Loucy (cell line): Measurements from ENCODE around the gene BRD9.
"Not testable (repeated sequence)": the region's sequence is repeated elsewhere in the genome, so short reads cannot be mapped to it uniquely, and the experiment has no call there.

ENCODE experiments used
- H2AFZ ChIP-seq: fragments of 200-600 bp; sonication (generic); 2 replicates; pipeline ENCODE4 v1.6.0; 2016; ENCODE audit warnings: antibody characterized with exemption, mild to moderate bottlenecking, low read length, moderate library complexity
- H3F3A ChIP-seq: fragments of 200-600 bp; 2 replicates; pipeline ENCODE4 v1.6.0; 2016; ENCODE audit warnings: antibody characterized with exemption, low read depth, mild to moderate bottlenecking
- H3K27me3 ChIP-seq: fragments of 200-600 bp; sonication (generic); 2 replicates; pipeline ENCODE4 v1.6.1; 2014; ENCODE audit warnings: low read length, mild to moderate bottlenecking; ENCODE audit not compliant: insufficient read depth, poor library complexity, severe bottlenecking
- H3K36me3 ChIP-seq: fragments of 200-600 bp; sonication (generic); 2 replicates; pipeline ENCODE4 v1.6.1; 2016; ENCODE audit warnings: low read length; ENCODE audit not compliant: insufficient read depth
- H3K4me1 ChIP-seq: fragments of 200-600 bp; sonication (generic); 2 replicates; pipeline ENCODE4 v1.5.1; 2014; ENCODE audit warnings: low read length, mild to moderate bottlenecking; ENCODE audit not compliant: insufficient read depth, poor library complexity, severe bottlenecking
- H3K4me2 ChIP-seq: fragments of 200-600 bp; sonication (generic); 2 replicates; pipeline ENCODE4 v1.6.0; 2014; ENCODE audit warnings: antibody characterized with exemption, low read length, low read depth, mild to moderate bottlenecking; ENCODE audit not compliant: poor library complexity, severe bottlenecking
- H3K4me3 ChIP-seq: fragments of 200-600 bp; sonication (generic); 2 replicates; pipeline ENCODE4 v1.5.1; 2014; ENCODE audit warnings: low read length, mild to moderate bottlenecking, mixed read lengths; ENCODE audit not compliant: poor library complexity, severe bottlenecking
- H3K79me2 ChIP-seq: fragments of 200-600 bp; sonication (generic); 2 replicates; pipeline ENCODE4 v1.6.1; 2014; ENCODE audit warnings: low read length; ENCODE audit not compliant: insufficient read depth
- H3K9ac ChIP-seq: fragments of 200-600 bp; sonication (generic); 2 replicates; pipeline ENCODE4 v1.6.0; 2014; ENCODE audit warnings: mild to moderate bottlenecking, low read depth, low read length, moderate library complexity; ENCODE audit not compliant: poor library complexity, severe bottlenecking
- H3K9me2 ChIP-seq: fragments of 200-600 bp; sonication (generic); replicated peaks from 2 replicates; pipeline ENCODE4 v1.6.1; 2016; ENCODE audit warnings: low read depth, low read length, mixed read lengths
- H3K9me3 ChIP-seq: fragments of 200-600 bp; sonication (generic); 2 replicates; pipeline ENCODE4 v1.6.1; 2014; ENCODE audit warnings: mild to moderate bottlenecking, antibody characterized with exemption, low read length, low read depth; ENCODE audit not compliant: insufficient read depth
- H4K20me1 ChIP-seq: fragments of 200-600 bp; sonication (generic); 2 replicates; pipeline ENCODE4 v1.6.0; 2014; ENCODE audit warnings: antibody characterized with exemption, low read length, mild to moderate bottlenecking; ENCODE audit not compliant: insufficient read depth, poor library complexity, severe bottlenecking
- EZH2phosphoT487 ChIP-seq: fragments of 200-600 bp; IDR thresholded peaks from 2 replicates; pipeline ENCODE4 v1.6.1; 2018; ENCODE audit warnings: antibody characterized with exemption, mild to moderate bottlenecking, moderate library complexity, borderline replicate concordance
- TF ChIP-seq, protein P1 (sequence below): fragments of 200-600 bp; sonication (generic); conservative IDR thresholded peaks from 2 replicates; pipeline ENCODE4 v1.5.1; 2014; ENCODE audit warnings: mild to moderate bottlenecking, antibody characterized with exemption, low read length

BRD9 gene

DNA sequence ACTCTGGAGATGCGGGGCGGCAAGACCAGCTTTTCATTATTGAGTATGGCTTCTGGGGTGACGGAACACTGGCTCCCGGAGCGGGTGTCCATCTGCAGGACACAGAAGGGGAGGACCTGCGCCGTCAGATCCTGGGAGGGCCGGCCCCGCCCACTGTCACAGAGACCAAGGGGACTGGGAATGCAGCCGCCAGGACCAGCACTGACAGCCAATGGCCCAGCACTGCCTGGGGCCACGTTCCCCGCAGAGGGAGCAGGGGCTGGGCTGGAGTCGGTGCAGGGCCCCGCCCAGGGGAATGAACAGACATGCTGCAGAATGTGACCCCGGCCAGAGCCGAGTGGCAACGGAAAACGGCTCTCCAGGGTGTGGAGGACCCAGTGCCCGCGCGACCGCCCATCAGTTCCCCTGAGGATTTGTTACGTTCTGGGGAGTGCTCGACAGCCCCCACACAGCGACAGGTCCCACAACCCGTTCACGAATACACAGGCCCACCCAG lies 42.0 kb downstream of the BRD9 start, which contains the start of gene ZDHHC11:
Gene ZDHHC11 (minus strand): TSS at position 476 of the 496 bp plus-strand sequence. CDS start 384 bp downstream, at position 92.
- Histone ChIP-seq H3K9me2 (no peaks in the 10 kb centered on the region), H3K79me2 (no peaks in the 10 kb centered on the region), H3K4me2 (no peak within 1 kb of the TSS), H3K4me1 (no peaks in the 10 kb centered on the region), H3K36me3 (no peaks in the 10 kb centered on the region), H4K20me1 (no peaks in the 10 kb centered on the region), H3K9ac (no peak within 1 kb of the TSS), H3K27me3 (no peaks in the 10 kb centered on the region), H3K4me3 (no peak within 1 kb of the TSS), H3K9me3 (no peaks in the 10 kb centered on the region), H3F3A (no peaks in the 10 kb centered on the region), H2AFZ (no peak within 1 kb of the TSS)
- no peak for TF ChIP-seq EZH2phosphoT487
- TF ChIP-seq, protein P1, sequence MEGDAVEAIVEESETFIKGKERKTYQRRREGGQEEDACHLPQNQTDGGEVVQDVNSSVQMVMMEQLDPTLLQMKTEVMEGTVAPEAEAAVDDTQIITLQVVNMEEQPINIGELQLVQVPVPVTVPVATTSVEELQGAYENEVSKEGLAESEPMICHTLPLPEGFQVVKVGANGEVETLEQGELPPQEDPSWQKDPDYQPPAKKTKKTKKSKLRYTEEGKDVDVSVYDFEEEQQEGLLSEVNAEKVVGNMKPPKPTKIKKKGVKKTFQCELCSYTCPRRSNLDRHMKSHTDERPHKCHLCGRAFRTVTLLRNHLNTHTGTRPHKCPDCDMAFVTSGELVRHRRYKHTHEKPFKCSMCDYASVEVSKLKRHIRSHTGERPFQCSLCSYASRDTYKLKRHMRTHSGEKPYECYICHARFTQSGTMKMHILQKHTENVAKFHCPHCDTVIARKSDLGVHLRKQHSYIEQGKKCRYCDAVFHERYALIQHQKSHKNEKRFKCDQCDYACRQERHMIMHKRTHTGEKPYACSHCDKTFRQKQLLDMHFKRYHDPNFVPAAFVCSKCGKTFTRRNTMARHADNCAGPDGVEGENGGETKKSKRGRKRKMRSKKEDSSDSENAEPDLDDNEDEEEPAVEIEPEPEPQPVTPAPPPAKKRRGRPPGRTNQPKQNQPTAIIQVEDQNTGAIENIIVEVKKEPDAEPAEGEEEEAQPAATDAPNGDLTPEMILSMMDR = no peak

DNA sequence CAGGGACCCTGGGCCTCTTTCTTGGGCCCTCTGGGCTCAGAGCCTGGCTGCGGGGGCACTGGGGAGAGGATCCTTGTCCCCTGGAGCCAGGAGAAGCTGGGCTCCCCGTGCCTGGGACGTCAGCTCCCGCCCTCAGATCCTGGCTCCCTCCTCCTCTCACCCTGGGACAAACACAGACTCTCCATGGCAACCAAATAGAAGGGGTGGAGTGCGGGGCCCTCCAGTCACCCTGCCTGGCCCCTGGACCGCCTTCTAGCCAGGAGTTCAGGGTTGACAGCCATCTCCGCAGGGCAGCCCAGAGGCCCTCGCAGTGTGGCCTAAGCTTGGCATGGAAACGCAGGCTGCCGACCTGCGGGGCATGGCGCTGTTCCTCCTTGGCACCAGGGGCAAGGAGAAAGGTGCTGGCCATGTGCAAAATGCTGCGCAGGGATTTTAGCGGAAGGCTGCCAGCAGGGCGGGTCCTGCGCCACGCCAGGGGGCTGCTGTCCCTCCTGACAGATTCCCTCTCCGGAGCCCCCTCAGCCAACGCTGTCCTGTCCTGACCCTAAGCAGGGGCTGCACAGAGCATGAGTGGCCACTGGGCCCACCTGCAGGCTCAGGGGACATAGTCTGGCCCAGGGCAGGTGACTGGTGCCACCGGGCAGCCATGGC lies 42.8 kb downstream of the BRD9 start:
- Histone ChIP-seq H3K79me2 (no peaks in the 10 kb centered on the region), H3K9me3 (no peaks in the 10 kb centered on the region), H3K4me3 (no peak overlapping the region), H2AFZ (no peak overlapping the region), H3K9me2 (no peaks in the 10 kb centered on the region), H3K4me1 (no peaks in the 10 kb centered on the region), H4K20me1 (no peaks in the 10 kb centered on the region), H3K9ac (no peak overlapping the region), H3K36me3 (no peaks in the 10 kb centered on the region), H3F3A (no peaks in the 10 kb centered on the region), H3K4me2 (no peak overlapping the region), H3K27me3 (no peaks in the 10 kb centered on the region)
- TF ChIP-seq, protein P1 = no peak
- no peak for TF ChIP-seq EZH2phosphoT487

DNA sequence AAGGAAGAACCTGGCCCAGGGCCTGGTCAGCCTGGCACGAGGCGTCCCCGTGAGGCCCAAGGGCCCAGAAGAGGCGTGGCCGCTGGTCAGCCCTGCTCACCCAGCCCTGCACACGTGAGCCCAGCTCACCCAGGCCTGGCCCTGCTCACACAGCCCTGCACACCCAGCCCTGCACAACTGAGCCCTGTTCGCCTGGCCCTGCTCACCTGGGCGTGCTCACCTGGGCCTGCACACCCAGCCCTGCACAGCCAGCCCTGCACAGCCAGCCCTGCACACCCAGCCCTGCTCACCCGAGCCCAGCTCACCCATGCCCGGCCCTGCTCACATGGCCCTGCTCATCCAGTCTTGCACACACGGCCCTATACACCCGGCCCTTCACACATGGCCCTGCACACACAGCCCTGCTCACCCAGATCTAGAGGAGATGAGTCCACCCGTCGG lies 43.9 kb downstream of the BRD9 start:
- Histone ChIP-seq H3K79me2 (no peaks in the 10 kb centered on the region), H3K4me3 (no peak overlapping the region), H3K4me1 (no peaks in the 10 kb centered on the region), H3K27me3 (no peaks in the 10 kb centered on the region), H3K9me3 (no peaks in the 10 kb centered on the region), H4K20me1 (no peaks in the 10 kb centered on the region), H3K9me2 (no peaks in the 10 kb centered on the region), H3K4me2 (no peak overlapping the region), H3F3A (no peaks in the 10 kb centered on the region), H3K36me3 (no peaks in the 10 kb centered on the region), H2AFZ (no peak overlapping the region), H3K9ac (no peak overlapping the region)
- no peak for TF ChIP-seq EZH2phosphoT487
- TF ChIP-seq, protein P1 = no peak

DNA sequence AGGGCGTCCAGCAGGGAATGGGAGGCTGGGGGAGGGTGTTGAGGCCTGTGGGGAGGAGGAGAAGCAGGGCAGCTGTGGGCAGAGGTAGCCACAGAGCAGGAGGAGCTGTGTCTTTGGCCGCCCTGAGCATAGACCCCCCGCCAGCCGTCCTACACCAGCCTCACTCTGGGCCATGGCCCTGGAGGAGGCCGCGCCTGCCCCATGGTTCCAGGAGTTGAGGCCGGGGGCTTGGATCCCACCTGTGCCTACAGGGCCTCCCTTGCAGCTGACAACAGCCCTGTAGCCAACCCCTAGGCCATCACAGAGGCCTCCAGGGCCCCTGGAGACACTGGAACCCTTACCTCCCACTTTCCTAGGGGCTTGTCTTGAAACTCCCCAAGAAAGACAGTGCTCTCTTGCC lies 44.9 kb downstream of the BRD9 start:
- H2AFZ ChIP-seq, H3K79me2 ChIP-seq, H3K4me1 ChIP-seq, H3F3A ChIP-seq, H3K4me3 ChIP-seq, H3K9me2 ChIP-seq, H3K36me3 ChIP-seq, H3K9me3 ChIP-seq, H3K9ac ChIP-seq, H3K27me3 ChIP-seq, H3K4me2 ChIP-seq, H4K20me1 ChIP-seq: not testable (repeated sequence)

DNA sequence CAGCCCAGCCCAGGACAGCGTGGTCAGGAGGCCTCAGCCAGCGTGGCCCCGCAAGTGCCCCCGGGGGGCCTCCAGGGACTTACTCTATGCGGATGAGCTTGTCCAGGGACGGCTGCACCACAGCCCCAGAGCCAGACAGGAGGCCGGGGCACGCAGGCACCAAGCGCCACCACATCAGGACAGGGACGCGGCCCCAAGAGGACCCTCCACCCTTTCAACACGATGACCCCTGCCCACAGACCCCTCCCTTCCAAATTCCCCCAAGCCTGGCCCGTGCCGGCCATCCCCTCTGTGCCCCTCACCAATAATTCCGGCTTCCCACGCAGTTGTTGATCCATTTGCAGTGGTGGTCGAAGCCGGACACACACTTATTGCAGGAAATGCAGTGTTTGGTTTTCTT lies 45.4 kb downstream of the BRD9 start:
- not testable (repeated sequence) for H3K4me2 ChIP-seq, H4K20me1 ChIP-seq, H3K36me3 ChIP-seq, H3K27me3 ChIP-seq, H2AFZ ChIP-seq, H3K9ac ChIP-seq, H3K9me3 ChIP-seq, H3F3A ChIP-seq, H3K4me1 ChIP-seq, H3K79me2 ChIP-seq, H3K4me3 ChIP-seq, H3K9me2 ChIP-seq
